Peyer's patch (tissue), 4 donors: ENCODE results near the gene HMGN4.

Experiments
- CTCF ChIP-seq, 6 experiments: fragments of 450-650 bp in 4 of 6; fragments of 200-600 bp in 2 of 6; sonication (generic) in 1 of 6; IDR thresholded peaks; one replicate each; pipeline ENCODE4 v1.5.1; 2017 to 2019; ENCODE audit warnings: antibody characterized with exemption in 6 of 6, mild to moderate bottlenecking in 3 of 6, moderate library complexity in 1 of 6
- POLR2A ChIP-seq, 2 donors: fragments of 450-650 bp; IDR thresholded peaks; one replicate each; pipeline ENCODE4 v1.5.1; 2017; ENCODE audit warnings: antibody characterized with exemption in 2 of 2, mild to moderate bottlenecking in 2 of 2, moderate library complexity in 2 of 2

GRCh38 chr6:26534681-26535465, 3.3 kb upstream of the HMGN4 start:
- TF ChIP-seq CTCF (IDR thresholded peaks at IDR 0.05) (no peak), POLR2A (IDR thresholded peaks at IDR 0.05) (no peak)
